D721Med (cell line): ENCODE data around the gene PKD1L1.

Experiments
- DNase-seq: peaks from one replicate; pipeline ENCODE4 v3.0.0; 2011; ENCODE audit warnings: low spot score; ENCODE audit not compliant: insufficient read length
- FAIRE-seq: peaks from 2 replicates; lab custom pipeline; 2011; peaks lifted over from hg19 to GRCh38; lab: Jason Lieb, UNC
- CTCF ChIP-seq: IDR thresholded peaks from 2 replicates; pipeline ENCODE4 v1.5.1; 2012; ENCODE audit warnings: mild to moderate bottlenecking, control low read depth; ENCODE audit not compliant: insufficient read depth; ENCODE audit errors: missing control alignments

Gene PKD1L1

GRCh38 chr7:47936323-47936722 lies 11.9 kb downstream of the PKD1L1 start:
- no peak for TF ChIP-seq CTCF
- DNase-seq (no peak), FAIRE-seq (no peak)

GRCh38 chr7:47935336-47935735 lies 12.9 kb downstream of the PKD1L1 start:
- no peak for DNase-seq
- FAIRE-seq: no peak
- no peak for TF ChIP-seq CTCF

GRCh38 chr7:47934831-47935230 lies 13.4 kb downstream of the PKD1L1 start:
- DNase-seq: no peak
- no peak for FAIRE-seq
- TF ChIP-seq CTCF: no peak

- DNase-seq (no peak), FAIRE-seq (no peak)
- TF ChIP-seq CTCF: no peak
These were observed 15.1 kb downstream of the PKD1L1 start for GRCh38 chr7:47933215-47933614.

GRCh38 chr7:47932466-47933037 lies 15.7 kb downstream of the PKD1L1 start:
- DNase-seq (no peak), FAIRE-seq (no peak)
- TF ChIP-seq CTCF: no peak

- no peak for FAIRE-seq
- no peak for TF ChIP-seq CTCF
- no peak for DNase-seq
These were observed 16.2 kb downstream of the PKD1L1 start for GRCh38 chr7:47932016-47932415.
